RPMI8226 (cell line): ENCODE measurements around the gene CAMK4.

ENCODE experiments used
- DNase-seq: peaks from one replicate; pipeline ENCODE4 v3.0.0-alpha.2; 2015

Gene CAMK4

DNA sequence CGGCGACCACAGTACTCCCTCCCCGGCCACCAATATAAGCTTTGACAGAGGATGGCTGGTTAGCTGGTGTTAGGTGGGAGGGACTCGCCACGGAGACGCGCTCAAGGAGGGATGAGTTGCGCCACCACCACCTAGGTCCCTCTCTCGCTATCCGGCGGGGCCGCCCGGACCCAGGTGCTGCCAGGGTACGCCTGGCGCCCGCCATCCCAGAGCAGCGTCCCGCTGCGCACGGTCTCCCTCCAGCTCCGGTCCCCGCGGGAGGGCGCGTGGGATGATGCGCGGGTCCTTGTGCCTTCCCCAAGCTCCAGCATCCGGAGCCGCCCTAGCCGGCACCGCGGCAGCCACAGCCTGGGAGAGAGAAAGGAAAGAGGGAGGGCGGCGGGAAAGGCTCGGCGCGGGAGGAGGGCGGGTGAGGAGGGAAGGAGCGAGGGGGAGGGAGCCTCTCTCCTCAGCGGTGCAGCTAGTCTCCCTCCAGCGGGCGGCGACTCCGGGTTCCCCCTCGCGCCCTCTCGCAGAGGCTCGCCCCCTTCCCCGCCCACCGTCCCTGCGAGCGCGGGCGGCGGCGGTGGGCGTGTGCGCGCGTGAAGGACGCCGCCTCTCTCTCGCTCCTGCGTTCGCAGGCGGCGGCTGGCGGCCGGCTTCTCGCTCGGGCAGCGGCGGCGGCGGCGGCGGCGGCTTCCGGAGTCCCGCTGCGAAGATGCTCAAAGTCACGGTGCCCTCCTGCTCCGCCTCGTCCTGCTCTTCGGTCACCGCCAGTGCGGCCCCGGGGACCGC is at the start of gene CAMK4:
Gene CAMK4, plus strand, starts transcription at position 598 of the 774 bp plus-strand sequence. Its CDS starts 100 bp downstream, at position 698.
- DNase-seq = peak; percentile 51

DNA sequence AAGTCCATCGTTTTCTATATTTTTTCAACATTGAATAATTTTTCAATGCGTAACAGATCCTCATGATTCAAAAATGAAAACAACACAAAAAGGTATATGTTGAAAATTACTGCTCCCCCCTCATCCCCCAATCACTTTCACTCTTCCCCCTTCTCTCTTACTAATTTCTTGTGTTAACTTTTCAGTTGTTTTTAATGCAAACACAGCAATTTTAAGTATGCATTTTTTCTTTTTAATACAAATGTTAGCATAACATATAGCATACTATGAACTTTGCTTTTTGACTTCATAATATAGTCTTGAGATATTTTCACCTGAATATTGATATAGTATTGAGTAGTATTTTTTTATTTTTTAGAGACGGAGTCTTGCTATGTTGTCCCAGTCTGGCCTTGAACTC is 41.1 kb upstream of the CAMK4 start:
- DNase-seq = no peak

DNA sequence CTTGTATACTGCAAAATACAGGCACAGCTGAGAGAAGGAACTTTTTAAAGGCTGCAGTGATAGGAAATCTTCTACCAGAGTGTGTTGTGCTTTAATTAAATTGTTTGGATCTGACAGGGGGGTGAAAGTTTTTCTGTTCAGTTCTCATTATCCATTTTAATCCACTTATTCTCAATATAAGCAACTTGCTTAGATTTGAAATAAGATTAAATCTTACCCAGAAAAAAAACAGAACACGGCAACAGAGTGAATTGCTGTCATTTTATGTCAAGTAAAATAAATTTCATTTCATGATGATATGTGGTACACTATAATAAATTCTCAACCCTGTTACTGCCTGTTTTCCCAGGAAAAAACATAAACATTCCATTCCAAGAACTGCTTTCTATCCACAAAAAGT is 37.1 kb upstream of the CAMK4 start:
- DNase-seq = no peak

DNA sequence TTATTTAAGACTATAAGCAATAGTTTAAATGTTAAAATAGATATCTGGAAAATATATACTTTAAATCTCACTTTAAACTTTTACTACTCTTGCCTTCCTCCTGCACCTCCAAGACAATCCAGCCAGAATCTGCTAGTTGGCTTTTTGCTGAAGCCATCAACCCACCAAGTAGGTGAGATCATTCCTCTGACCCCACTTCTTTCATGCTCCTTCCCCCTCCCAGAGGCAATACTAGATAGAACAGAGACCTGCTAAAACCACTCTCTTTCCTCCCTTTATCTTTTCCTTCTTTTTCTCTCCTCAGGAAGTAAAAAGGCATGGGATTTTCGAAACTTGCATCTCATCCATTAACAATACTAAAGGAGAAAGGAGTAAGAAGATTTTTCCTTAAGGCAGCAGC is 30.1 kb upstream of the CAMK4 start:
- no peak for DNase-seq

DNA sequence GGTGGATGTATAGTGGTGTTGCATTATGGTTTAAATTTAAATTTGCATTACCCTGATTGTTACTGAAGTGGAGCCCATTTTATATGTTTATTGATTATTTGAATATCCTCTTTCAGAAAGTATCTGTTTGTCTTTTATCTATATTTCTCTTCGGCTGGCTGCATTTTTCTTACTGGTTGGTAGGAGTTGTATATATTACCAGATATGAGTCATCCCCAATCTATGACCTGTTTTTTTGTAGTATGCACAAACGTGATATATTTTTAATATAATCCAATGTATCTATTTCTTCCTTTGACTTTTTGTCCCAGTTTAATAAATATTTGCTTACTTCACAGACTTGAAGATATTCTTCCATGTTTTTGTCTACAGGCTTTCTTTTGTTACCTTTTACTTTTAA is 29.3 kb upstream of the CAMK4 start:
- no peak for DNase-seq

DNA sequence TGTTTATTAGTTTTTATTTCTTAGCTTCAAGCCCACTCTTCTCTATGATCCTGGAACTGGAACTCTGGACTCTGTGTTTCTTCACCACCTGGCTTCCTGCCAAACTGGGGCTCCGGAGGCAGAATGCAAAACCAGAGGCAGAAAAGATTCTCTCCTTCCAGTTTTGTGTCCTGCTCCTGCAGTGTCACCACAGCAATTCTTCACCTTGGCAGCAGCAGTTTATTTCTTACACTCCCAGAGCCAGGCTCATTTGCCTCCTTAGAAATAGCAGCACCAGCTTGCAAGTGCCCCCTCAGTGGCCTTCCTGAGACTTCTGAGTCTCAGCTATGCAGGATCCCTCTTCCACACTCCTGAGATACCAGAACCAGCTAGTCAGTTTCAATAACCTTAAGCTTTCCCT is 26.7 kb upstream of the CAMK4 start:
- DNase-seq = no peak

DNA sequence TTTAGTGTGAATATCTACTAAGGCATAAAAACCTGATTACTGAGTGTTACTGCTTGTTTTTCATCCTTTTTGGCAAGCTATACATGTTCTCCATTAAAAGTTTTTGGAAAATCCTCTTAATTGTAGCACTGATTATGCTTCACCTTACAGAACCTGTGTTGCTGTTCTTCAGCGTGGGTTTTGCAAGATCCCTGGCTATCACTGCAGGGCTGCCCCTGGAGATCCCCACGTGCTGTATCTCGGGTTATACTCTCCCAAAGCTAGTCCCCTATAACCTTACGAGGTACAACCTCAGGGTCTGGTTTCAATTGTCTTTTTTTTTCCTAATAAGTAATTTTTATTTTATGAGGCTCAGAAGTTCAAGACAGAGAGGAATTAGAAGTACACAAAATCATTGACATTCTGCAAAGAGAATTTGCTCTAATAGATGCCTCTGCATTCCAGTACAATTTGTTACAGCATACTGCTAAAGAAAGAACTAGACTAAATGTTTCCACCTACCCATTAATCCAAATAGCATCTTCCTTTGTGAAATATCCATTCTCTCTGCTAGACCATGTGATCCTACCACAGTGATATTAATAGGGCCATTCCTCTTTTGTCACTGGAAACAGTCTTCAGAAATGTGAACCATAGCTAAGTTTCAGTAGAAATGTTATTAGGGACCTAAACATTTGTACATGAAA is 25.8 kb upstream of the CAMK4 start:
- no peak for DNase-seq

DNA sequence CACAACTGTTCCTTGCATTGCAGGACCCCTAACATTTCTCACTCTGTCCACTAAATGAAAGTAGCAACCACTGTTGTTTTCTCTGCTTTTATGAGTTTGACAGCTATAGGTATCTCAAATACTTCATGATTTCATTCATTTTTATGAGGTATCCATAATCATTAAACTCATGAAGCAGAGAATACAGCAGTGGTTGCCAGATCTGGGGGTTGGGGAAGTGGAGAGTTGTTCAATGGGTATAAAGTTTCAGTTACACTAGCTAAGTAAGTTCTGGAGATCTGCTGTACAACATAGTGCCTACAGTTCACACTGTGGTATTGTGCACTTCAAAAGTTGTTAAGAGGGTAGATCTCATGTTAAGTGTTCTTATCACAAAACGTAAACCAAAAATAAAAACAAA is 23.4 kb upstream of the CAMK4 start:
- DNase-seq = no peak

DNA sequence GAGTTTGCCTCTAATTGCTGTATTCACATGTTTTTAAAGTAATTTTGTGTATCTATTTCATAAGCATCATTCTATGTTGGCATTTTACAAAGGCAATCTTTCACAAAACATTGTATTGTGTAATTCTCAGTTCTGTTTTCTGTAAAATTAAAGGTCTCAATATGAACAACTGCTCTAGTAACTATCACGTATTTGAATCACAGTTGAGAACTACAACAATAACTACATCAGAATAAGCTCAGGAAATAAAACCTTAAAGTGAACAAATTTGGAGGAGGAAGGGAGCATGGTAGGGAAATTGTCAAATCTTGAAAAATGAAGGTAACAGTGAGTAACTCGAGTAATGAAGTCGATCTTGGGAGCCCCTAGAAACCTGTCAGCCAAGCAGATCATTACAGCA is 22.5 kb upstream of the CAMK4 start:
- no peak for DNase-seq

DNA sequence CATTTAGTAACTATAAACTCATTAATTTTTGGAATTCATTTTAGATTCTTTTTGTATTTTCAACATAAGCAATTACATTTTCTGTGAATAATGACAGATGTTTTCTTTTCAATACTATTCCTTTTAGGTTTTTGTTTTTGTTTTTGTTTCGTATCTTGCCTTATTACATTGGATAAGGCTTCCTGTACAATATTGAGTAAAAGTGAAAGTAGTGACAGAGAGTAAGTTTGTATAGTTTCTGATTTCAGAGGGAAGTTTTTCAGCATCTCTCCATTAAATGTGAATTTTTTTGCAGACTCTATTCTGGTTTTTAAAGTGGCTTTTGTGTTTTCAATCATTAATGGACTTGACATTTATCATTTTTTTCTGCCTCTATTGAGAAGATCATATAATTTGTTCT is 12.8 kb upstream of the CAMK4 start:
- no peak for DNase-seq

DNA sequence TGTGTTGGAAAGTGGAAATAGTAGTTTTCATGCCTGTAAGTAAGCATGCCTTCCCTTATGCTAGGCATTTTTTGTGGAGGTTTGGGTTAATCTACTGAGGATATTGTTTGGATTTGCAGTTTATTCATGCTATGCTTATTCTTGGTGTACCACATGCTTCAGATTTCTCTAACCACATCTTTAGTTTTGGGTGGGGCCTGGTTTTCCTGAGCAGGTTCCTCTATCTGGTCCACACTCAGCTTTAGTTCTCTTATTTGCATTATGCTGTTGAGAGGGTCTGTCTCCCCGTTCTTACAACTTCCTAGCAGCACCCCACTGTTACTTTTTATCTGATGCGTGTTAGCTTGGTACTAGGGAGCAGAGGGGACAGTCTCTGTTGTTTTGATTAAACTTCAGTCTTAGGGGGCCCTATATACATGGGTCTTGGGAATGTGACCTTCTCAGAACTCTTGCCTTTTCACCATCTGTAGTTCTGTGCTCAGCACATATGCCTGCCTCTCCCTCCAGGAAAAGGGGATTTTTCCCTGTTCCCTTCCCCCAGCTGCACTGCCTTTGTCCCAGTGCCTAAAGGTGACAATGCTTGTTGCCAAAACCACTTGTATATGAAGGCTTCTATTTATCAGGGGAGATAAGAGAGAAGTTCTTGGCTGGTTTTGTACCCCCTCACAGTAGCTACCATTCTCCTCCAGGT is 10.0 kb upstream of the CAMK4 start:
- DNase-seq = no peak

DNA sequence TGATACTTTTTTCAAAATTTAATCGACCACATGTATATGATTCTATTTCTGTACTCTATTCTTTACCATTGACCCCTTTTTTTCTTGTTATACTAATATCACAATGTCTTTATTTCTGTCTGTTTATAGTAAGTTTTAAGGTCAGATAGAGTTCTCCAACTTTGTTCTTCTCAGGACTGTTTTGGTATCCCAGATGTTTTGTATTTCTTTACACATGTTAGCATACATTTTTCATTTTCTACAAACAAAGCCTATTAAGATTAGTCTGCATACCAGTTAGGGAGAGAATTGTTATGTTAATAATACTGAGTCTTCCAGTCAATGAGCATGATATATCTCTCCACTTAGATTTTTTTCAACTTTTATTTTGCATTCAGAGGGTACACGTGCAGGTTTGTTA is 8.2 kb upstream of the CAMK4 start:
- DNase-seq = no peak

DNA sequence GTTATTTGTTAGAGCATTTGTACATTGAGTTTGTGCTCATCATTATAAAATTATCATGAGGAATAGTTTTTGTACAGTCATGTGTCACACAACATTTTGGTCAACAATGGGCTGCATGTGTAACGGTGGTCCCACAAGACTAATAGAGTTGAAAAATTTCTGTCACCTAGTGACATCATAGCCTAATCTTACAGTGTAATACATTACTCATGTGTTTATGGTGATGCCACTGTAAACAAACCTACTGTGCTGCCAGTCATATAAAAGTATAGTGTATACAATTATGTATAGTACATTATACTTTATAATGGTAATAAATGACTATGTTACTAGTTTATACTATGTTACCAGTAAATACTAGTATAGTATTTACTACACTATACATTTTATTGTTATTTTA is 3.0 kb upstream of the CAMK4 start:
- DNase-seq = no peak

DNA sequence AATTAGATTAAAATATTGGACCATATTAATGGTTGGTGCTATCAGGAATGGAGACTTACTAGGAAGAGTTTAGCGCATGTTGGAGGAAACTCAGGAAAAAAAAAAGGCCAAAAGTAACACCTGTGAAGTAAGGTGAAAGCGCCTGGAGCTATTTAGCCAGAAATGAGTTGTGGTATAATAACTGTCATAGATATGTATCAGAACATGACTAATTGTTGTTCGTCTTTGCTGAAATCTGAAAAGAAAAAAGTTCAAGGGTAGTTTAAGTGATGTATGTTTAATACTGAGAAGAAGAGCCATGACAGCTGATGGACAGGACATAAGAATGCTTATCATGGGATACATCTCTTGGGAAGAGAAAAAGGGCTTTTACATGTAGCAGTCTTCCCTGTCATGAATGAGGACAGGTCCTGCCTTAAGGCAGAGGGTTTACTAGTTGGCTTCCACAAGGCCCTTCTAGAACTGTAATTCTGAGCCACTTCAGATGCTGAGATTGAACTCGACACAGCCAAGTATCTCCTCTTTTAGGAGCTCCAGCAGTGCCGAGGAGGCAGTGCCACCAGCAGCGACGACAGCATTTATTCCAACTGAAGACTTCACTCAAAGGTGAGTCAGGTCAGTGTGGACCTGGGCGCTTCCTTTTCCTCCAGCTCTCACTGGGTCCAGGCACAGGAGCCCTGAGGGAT is 940 bp upstream of the CAMK4 start:
- DNase-seq = no peak

DNA sequence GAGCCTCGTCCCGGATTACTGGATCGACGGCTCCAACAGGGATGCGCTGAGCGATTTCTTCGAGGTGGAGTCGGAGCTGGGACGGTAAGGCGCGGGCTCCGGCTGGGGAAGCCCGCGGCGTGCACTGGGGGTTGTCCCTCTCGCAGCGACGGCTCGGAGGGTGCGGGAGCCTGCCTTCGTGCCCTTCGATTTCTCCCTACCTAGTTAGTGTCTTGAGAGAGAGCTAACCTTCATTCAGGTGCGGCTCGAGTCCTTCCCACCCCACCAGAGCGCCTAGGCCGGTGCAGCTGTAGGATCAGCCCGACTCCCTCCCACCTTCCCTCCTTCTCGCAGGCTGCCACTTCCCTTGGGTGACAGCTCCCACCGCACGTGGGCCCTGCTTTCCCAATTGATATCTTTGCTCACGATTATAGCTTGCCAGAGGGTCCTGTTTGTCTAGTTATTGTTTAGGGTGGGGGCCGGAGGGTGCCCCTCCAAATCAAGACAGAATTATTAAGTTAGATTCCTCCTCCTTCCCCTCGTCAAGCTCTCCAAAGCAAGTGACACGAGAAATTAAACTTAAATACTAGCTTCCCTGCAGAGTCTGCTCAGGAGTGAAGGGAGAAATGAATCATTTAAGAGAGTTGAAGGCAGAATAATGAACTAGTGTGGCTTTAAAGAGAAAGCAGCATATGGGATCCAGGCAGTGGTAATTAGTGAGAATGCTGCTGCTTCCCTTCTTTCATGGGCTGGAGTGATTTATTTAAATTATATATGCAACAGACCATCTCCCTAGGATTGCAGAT is 569 bp downstream of the CAMK4 start:
- no peak for DNase-seq

DNA sequence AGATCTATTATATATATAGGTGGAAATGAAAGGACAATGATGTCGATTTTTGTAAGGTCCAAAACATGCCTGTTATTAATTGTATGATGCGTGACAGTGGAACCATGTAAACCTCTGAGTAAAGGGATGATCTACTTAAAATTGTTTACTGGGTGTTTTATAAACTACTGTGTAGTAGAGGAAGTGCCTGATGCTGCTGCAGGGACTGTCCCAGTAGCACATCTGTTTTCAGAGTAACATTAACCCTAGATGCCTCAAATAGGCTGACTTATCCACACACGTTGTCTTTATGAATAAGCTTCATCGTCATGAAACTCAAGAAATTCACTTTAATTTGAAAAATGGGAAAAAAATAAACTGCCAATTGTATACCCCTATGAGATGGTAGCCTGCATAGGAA is 1.7 kb downstream of the CAMK4 start:
- no peak for DNase-seq

DNA sequence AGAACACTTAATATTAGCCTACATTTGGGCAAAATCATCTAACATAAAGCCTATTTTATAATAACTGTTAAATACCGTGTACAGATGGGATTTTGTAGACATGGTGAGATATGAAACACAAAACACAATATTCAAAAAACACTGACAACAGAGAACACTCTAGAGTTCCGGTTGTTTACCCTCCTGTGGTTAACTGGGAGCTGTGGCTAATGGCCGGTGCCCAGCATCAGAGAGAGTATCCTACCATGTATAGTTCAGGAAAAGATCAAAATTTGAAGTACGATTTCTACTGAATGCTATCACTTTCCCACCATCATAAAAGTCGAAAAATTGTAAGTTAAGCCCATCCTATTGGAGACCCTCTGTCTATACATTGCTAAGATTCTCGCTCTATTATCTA is 2.4 kb downstream of the CAMK4 start:
- DNase-seq = no peak

DNA sequence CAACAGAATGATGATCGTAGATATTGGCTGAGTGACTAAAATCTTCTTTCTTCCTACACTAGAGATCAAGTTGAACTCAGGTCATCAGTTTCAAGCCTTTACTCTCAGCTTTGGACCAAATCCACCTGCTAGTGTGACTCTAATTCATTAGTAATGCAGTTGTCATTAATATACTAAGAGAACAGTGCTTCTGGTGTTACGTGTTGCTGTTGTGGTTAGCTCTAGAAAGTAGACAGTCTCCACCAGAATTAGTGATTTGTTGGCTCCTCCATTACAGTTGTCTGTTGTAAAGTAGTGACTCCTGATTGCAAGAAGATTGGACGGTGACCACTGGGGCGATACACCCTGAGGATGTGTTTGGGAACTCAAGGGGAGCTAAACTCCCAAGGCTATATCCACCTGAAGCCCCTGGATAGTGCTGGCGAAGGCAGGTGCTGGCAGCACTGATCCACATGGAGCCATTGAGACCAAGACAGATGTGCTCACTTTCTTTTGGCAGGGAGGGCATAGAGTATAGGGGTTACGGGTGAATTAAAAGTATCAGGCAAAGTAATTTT is 3.1 kb downstream of the CAMK4 start:
- DNase-seq = no peak

DNA sequence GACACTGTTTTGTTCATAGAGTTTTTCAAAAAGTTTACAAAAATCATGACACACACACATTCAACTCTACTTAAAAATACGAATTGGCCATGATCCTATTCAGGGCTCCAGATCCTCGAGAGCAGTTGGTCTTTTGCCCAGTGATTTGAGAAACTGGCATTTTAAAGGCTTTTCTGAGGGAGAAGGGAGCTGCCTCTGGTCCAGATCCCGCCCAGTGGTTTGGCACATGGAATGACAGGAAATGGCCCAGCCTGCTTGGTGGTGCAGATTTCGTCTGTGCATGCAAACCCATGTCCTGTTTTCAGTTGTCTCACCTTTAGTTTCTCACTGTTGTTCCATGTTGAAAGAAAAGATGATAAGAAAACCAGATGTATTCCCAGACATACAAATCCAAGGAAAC is 3.6 kb downstream of the CAMK4 start:
- no peak for DNase-seq

DNA sequence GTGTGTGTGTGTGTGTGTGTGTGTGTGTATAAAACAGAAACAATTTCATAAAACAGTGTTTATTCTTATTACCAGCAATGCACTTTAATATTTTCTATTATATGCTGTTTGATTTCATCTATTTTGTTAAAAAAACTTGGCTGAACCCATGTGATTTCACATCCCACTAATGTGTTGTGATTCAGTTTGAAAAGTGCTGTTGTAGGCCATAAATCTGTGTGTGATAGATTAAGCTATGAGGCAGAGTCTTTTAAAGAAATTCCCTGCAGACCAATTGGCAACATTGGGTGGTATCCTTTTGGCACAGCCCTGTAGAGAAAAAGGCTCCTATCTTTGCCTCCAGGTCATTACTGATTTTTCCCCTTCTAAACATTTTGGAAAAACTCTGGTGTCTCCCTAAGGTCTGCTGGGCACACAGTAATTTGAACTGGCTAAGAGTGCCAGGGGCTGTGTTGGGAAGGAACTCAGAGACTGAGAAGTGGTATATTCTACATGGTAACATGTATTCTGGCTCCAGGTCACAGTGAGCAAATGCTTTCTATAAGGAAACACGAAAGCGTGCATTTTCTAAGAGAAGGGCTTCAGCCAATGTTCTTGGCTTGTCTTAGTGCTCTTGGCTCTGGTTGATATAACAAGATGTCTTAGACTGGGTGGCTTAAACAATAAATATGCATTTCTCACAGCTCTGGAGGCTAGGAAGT is 4.5 kb downstream of the CAMK4 start:
- no peak for DNase-seq

DNA sequence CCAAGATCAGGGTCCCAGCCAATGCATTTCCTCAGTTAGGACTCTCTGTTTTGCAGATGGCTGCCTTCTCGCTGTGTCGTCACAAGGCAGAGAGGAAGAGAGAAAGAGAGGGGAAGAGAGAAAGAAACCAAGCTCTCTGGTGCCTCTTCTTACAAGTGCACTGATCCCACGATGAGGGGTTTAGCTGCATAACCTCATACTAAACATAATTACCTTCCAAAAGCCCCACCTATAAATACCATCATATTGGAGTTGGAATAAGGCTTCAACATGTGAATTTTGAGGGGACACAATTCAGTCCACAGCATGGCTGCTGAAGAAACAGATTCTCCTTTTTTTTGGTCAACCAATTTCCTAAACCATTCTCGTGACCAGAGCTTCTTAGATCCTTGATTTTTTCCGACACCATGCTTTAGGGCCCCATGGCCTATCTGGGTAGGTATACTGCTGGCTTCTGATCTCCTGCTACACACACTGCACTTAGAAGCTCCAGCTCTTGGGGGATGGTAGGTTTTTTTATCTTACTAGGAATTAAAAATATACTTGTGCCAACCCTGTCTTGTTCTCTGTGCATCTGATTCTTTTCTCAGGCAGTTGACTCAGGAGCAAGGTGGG is 5.1 kb downstream of the CAMK4 start:
- DNase-seq = no peak
